ENCODE measurements around the gene PAXX. TPM values are rescaled to one million over a fixed set of nuclear protein-coding genes. Genes with fewer than 3 reads are reported as not detected.
A peak's percentile ranks its signal among the peaks of the same experiment; 100 is the strongest.

Gene PAXX
- total and polyA plus RNA-seq, 2 donors (not counting 1 experiment from before 2014, with no cell fraction given) = 74.8 to 167 TPM

DNA sequence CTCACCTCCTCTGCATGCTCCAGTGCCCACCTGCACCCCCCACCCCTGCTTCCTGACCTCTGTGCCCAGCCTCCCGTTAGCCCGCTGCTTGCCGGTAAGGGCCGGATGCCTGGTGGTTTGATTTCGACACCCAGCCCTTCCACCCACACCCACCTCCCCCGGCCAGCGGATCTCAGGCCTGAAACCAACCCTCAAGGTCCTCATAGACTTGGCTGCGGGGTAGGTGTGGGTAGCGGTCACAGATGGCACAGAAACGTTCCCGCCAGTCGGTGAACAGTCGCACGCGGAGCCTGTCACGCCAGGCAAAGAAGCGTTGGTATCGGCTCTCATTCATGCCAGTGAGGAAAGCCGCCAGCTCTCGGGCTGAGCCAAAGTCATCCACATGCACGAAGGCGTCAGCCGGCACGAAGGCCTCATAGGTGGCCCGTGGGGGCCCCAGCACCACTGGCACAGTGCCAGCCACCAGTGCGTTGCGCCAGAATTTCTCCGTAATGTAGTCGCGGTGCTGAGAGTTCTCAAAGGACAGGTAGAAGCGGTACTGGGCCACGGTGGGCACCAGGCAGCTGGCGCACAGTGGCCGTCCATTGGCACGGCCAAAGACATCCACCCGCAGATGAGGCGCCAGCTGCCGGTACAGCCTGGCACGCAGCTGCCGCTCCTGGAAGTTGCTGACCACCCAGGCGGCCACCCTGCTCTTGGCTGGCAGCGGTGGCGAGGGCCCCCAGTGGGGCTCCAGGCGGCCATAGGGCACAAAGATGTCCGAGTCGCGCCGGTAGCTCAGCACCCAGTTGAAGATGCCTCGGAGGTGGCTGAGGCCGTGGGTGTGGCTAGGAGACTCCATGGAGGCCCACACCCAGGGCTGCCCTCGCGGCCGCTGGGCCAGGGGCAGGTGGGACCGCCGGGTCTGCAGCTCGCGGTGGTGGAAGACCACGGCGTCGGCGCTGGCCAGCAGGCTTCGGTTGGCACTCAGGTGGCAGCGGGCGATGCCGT lies 38.6 kb downstream of the PAXX start:
- H3K4me1 ChIP-seq (ENCODE audit: control insufficient read depth in 2 of 2, insufficient read depth in 2 of 2, low read length in 2 of 2) = peaks cover 70 to 89% of the 10 kb centered on the region in 2 donors
- peak overlapping the region; percentile 90 for H3K4me3 Mint-ChIP-seq
- peak overlapping the region; percentile 3 to 77 (median 64) for H3K4me3 ChIP-seq (ENCODE audit: control extremely low read depth in 1 of 5, extremely low read depth in 1 of 5, insufficient read depth in 1 of 5, low read depth in 2 of 5, low read length in 4 of 5)
- no peaks in the 10 kb centered on the region for H3K27me3 ChIP-seq (replicated peaks in 1 of 4; ENCODE audit: control extremely low read depth in 1 of 4, control insufficient read depth in 3 of 4, insufficient read depth in 4 of 4, low read length in 3 of 4)
- no peaks in the 10 kb centered on the region for H3K27me3 Mint-ChIP-seq
- ATAC-seq (ENCODE audit: low read depth) (no peak), DNase-seq (peak; percentile 65)
- peak overlapping the region; percentile 54 for H2AFZ ChIP-seq (ENCODE audit: insufficient read depth, low read depth, low read length, poor library complexity, severe bottlenecking)
- peaks cover 74% of the 10 kb centered on the region for H3K4me1 Mint-ChIP-seq
- peak overlapping the region; percentile 40 to 71 for H3K27ac ChIP-seq (ENCODE audit: low read length in 2 of 2)
- no peak for TF ChIP-seq EZH2 (IDR thresholded peaks at IDR 0.05; ENCODE audit: borderline replicate concordance, insufficient read depth, low read depth, low read length, poor library complexity, severe bottlenecking)
- TF ChIP-seq, protein P1, sequence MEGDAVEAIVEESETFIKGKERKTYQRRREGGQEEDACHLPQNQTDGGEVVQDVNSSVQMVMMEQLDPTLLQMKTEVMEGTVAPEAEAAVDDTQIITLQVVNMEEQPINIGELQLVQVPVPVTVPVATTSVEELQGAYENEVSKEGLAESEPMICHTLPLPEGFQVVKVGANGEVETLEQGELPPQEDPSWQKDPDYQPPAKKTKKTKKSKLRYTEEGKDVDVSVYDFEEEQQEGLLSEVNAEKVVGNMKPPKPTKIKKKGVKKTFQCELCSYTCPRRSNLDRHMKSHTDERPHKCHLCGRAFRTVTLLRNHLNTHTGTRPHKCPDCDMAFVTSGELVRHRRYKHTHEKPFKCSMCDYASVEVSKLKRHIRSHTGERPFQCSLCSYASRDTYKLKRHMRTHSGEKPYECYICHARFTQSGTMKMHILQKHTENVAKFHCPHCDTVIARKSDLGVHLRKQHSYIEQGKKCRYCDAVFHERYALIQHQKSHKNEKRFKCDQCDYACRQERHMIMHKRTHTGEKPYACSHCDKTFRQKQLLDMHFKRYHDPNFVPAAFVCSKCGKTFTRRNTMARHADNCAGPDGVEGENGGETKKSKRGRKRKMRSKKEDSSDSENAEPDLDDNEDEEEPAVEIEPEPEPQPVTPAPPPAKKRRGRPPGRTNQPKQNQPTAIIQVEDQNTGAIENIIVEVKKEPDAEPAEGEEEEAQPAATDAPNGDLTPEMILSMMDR (IDR thresholded peaks at IDR 0.05) = no peak
- 45% methylated on average over 63 of the region's 65 CpGs for WGBS (ENCODE audit: insufficient coverage)
- intact Hi-C loops (cut with micrococcal nuclease) = loop anchor here (5.0 kb wide), 1 partner anchor 41 kb away; the partner anchor contains the start of gene SAPCD2
- no peaks in the 10 kb centered on the region for H3K36me3 ChIP-seq (replicated peaks in 1 of 2; ENCODE audit: control extremely low read depth in 1 of 2, control insufficient read depth in 1 of 2, extremely low read depth in 1 of 2, insufficient read depth in 2 of 2, low read length in 1 of 2)
- H3K27ac Mint-ChIP-seq = peak overlapping the region; percentile 91
- peak overlapping the region; percentile 100 for H3K4me2 ChIP-seq (replicated peaks; ENCODE audit: low read depth, low read length, poor library complexity, severe bottlenecking)
- POLR2A ChIA-PET = interaction anchor here (1.1 kb wide), 2 partner anchors 10 to 40 kb away, joined by 3 to 4 read pairs; partner anchors contain the start of gene SAPCD2
- peaks cover 11% of the 10 kb centered on the region for H4K20me1 ChIP-seq (ENCODE audit: control insufficient read depth, insufficient read depth, low read length, poor library complexity, severe bottlenecking)
- H3K9me3 Mint-ChIP-seq (ENCODE audit: insufficient read depth) = no peaks in the 10 kb centered on the region
- H3K9me3 ChIP-seq (ENCODE audit: control extremely low read depth in 1 of 3, control insufficient read depth in 2 of 3, insufficient read depth in 1 of 3, low read length in 2 of 3) = peaks cover 0 to 7% (median 0%) of the 10 kb centered on the region in 3 donors
- H3K79me2 ChIP-seq (ENCODE audit: control insufficient read depth, insufficient read depth, low read length) = peaks cover 12% of the 10 kb centered on the region
- H3K9ac ChIP-seq (ENCODE audit: low read length) = peak overlapping the region; percentile 70
- CTCF ChIA-PET = interaction anchor here (1.1 to 5.9 kb wide), 15 partner anchors 14 to 253 kb away, joined by 3 to 49 read pairs (median 10); partner anchors contain the start of genes AJM1, C8G, FBXW5 and NPDC1
